Lower leg skin (tissue), 4 donors: Measurements from ENCODE around the gene DNAH6. TPM values are rescaled to one million over a fixed set of nuclear protein-coding genes. Genes with fewer than 3 reads are reported as not detected.
"Not testable (repeated sequence)": the region's sequence is repeated elsewhere in the genome, so short reads cannot be mapped to it uniquely, and the experiment has no call there.

ENCODE experiments used
- DNase-seq, 2 donors: peaks; one replicate each; pipeline ENCODE4 v3.0.0-alpha.2; 2019; ENCODE audit warnings: low spot score in 2 of 2
- H3K4me3 ChIP-seq: fragments of 200-600 bp; sonication (generic); 2 replicates; pipeline ENCODE4 v1.5.1; 2017; ENCODE audit warnings: mild to moderate bottlenecking, low read depth; ENCODE audit not compliant: poor library complexity, severe bottlenecking
- POLR2A ChIP-seq, 2 donors: fragments of 450-650 bp; IDR thresholded peaks; one replicate each; pipeline ENCODE4 v1.6.1; 2016 to 2017; ENCODE audit warnings: antibody characterized with exemption in 2 of 2, mild to moderate bottlenecking in 1 of 2, moderate library complexity in 1 of 2
- WGBS, 2 donors: methylation state at CpG; one replicate each; pipeline ENCODE4 v1.1.5; 2018; 5-methylcytosine and 5-hydroxymethylcytosine counted together
- intact Hi-C: fragments of 100-400 bp; cut with DNase I; formaldehyde crosslinking; loops from one replicate; pipeline ENCODE4 v1.15.0; 2023; ENCODE audit warnings: low total_unique reads
- total RNA-seq, 4 donors: library from RNA; depleted of rRNA; stranded (reverse); fragments of >200 nt; gene quantifications; one replicate each; pipeline ENCODE4 v1.1.0, GENCODE V29; 2016
- TF ChIP-seq, protein P1 (sequence below), 3 donors: fragments of 450-650 bp; IDR thresholded peaks; one replicate each; pipeline ENCODE4 v1.5.1; 2016; ENCODE audit warnings: antibody characterized with exemption in 3 of 3, mild to moderate bottlenecking in 3 of 3, moderate library complexity in 2 of 3

The DNAH6 gene, protein sequence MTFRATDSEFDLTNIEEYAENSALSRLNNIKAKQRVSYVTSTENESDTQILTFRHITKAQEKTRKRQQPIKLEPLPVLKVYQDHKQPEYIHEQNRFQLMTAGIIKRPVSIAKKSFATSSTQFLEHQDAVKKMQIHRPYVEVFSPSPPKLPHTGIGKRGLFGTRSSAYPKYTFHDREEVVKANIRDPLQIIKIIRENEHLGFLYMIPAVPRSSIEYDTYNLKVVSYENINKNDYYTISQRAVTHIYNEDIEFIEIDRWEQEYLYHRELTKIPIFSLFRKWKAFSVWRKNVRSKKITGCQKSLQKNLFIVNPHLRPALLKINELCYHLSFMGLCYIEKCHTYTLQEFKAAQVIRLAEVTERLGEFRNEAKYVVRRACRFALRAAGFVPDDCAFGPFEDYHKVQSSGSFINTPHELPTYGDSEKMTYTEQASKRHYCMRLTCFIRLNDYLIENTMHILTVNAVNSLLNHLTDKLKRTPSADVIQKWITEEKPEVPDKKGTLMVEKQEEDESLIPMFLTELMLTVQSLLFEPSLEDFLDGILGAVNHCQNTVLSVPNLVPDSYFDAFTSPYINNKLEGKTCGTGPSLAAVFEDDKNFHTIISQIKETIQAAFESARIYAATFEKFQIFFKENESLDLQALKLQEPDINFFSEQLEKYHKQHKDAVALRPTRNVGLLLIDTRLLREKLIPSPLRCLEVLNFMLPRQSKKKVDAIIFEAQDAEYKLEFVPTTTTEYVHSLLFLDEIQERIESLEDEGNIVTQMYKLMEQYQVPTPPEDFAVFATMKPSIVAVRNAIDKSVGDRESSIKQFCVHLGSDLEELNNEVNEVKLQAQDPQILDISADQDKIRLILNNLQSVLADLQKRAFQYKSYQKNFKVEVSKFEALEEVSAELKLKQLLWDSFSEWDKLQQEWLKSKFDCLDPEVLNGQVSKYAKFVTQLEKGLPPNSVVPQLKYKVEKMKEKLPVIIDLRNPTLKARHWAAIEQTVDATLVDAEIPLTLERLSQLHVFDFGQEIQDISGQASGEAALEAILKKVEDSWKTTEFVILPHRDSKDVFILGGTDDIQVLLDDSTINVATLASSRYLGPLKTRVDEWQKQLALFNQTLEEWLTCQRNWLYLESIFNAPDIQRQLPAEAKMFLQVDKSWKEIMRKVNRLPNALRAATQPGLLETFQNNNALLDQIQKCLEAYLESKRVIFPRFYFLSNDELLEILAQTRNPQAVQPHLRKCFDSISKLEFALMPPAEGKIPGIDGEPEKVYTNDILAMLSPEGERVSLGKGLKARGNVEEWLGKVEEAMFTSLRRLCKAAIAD (N-terminal part only)
- total RNA-seq = under 1 TPM; 0.02 to 0.72 (median 0.25) TPM

DNA sequence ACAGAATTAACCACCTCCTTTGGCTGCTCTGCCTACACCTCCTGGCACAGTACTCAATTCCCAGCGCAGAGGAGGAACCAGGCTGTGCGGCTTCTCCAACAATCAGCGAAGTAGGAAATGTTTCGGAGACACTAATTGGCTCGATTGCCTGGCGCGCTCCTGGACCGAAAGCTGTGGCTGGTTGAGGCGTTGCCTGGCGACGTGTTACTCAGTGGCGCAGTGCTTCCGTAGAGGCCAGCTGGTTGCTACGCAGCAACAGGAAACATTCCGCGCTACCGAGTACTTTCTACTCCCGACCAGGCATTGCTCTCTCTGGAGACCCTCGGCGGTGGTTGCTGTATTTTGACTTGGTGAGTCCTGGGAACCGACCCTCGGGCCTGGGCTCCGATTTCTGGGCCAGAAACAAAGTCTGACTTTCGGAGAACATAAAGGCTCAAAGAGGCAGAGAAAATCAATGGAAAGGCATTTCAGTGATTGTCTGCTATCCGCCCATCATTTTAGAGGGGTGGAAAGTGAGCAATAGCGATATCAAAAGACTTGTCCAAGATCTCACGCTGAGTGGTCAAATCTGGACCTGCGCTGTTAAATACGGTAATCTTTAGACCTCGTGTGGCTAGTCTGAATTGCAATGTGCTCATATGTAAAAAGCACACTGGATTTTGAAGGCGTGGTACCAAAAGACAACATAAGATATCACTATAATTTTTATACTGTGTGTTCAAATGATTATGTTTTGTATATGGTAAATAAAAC lies at the start of gene DNAH6:
Gene DNAH6 (plus strand): TSS at position 265 of the 753 bp plus-strand sequence. CDS start 1,329 bp downstream, outside the sequence.
- DNase-seq = peak; percentile 94 to 97
- peak within 1 kb of the TSS; percentile 19 for H3K4me3 ChIP-seq
- 7 to 17% methylated on average over 28 to 31 of the region's 31 CpGs for WGBS, 2 donors
- intact Hi-C loops = no loop called here
- TF ChIP-seq POLR2A (IDR thresholded peaks at IDR 0.05) = no peak
- TF ChIP-seq, protein P1, sequence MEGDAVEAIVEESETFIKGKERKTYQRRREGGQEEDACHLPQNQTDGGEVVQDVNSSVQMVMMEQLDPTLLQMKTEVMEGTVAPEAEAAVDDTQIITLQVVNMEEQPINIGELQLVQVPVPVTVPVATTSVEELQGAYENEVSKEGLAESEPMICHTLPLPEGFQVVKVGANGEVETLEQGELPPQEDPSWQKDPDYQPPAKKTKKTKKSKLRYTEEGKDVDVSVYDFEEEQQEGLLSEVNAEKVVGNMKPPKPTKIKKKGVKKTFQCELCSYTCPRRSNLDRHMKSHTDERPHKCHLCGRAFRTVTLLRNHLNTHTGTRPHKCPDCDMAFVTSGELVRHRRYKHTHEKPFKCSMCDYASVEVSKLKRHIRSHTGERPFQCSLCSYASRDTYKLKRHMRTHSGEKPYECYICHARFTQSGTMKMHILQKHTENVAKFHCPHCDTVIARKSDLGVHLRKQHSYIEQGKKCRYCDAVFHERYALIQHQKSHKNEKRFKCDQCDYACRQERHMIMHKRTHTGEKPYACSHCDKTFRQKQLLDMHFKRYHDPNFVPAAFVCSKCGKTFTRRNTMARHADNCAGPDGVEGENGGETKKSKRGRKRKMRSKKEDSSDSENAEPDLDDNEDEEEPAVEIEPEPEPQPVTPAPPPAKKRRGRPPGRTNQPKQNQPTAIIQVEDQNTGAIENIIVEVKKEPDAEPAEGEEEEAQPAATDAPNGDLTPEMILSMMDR (IDR thresholded peaks at IDR 0.05) = no peak

DNA sequence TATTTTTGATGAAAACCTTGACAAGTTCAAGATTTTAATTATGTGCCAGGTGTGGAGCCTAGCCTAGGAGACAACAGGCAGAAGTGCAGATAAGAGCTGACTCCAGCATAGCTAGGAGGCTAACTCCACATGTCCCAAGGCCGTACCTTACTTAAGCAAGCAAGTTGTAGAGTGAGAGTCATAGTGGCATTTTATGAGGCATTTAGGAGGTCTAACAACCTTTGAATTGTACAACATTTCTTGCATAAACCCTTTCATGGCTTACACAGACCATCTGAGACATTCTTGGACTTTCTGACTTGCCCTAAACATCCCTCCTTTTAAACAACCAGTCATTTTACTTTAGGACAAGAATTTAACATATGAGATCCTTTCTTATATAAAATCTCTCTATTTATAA lies 48.9 kb upstream of the DNAH6 start:
- no peak for DNase-seq
- WGBS, 2 donors = 100% methylated on average over 1 of the region's 1 CpG
- intact Hi-C loops = no loop called here
- H3K4me3 ChIP-seq = no peak overlapping the region
- TF ChIP-seq, protein P1 (IDR thresholded peaks at IDR 0.05) = no peak

DNA sequence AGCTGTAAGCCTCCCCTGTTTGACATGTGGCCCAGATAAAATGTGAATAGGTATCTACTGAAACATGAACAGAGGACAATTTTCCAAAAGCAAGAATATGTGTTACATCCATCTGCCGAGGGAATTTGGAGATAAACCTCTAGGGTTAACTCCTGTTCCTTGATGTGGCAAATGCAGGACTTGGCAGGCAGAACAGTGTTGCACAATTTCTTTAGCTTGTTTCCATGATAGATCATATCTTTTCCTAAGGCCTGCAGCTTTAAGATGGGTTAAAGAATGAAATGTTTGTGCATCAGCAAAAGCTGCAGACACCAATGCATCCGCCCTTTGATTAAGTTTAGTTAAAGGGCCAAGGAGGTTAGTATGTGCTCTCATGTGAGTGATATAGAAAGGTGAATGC lies 43.9 kb upstream of the DNAH6 start:
- H3K4me3 ChIP-seq, intact Hi-C loops: not testable (repeated sequence)
- DNase-seq = peak in 1 of 2 donors; percentile 26
- WGBS, 2 donors = 49 to 52% methylated on average over 2 of the region's 2 CpGs

DNA sequence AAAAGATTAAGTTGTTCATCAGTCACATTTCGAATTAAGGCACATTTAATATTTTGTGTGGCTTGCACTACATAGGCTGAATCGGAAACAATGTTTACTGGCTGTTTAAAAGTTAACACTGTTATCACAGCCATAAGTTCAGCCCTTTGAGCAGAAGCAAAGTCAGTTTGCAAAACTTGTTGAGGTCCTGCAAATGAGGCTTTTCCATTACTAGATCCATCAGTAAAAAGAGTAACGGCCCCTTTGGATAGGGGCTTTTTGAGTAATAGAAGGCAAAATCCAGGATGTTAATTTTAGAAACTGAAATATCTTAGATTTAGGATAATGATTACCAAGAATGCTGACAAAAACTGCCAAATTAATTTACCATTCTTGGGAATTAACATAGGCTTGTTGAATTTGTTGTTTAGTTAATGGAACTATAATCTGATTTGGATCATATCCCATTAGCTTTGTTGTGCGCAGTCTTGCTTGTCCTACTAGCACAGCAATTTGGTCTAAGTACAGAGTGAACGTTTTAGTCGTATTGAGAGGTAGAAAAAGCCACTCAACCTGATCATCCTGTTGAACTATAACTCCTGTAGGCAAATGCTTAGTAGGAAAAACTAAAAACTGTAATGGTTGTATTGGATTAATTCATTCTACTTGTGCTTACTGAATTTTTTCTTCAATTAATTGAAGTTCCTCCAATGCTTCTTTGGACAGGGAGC lies 43.3 kb upstream of the DNAH6 start:
- no peak for DNase-seq
- no peak overlapping the region for H3K4me3 ChIP-seq
- intact Hi-C loops = no loop called here
- WGBS, 2 donors = 51 to 58% methylated on average over 6 of the region's 6 CpGs
- TF ChIP-seq POLR2A (IDR thresholded peaks at IDR 0.05) = no peak
- TF ChIP-seq, protein P1 (IDR thresholded peaks at IDR 0.05) = no peak

DNA sequence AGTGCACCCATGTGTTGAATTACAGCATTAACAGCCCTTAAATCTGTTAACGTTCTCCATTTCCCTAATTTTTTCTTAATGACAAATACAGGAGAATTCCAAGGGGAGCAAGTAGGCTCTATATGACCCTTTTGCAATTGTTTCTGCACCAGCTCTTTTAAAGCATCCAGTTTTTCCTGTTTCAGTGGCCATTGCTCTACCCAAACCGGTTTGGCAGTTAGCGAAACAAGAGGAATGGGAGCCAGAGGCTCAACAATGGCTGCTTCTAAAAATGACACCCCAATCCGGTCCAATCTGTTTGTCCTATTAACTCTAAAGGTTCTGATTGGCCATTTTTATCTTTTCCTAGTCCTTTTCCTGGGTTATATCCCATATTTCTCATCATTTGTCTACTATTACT lies 42.1 kb upstream of the DNAH6 start:
- 50 to 62% methylated on average over 4 of the region's 4 CpGs for WGBS, 2 donors
- intact Hi-C loops = no loop called here
- no peak for TF ChIP-seq POLR2A (IDR thresholded peaks at IDR 0.05)
- TF ChIP-seq, protein P1 (IDR thresholded peaks at IDR 0.05) = no peak
- DNase-seq = no peak
- no peak overlapping the region for H3K4me3 ChIP-seq
